ENCODE measurements around the gene MACROD2.

MACROD2 gene

GRCh38 chr20:14838663-14839628, 843.6 kb downstream of the MACROD2 start:
- no peak for DNase-seq

DNA sequence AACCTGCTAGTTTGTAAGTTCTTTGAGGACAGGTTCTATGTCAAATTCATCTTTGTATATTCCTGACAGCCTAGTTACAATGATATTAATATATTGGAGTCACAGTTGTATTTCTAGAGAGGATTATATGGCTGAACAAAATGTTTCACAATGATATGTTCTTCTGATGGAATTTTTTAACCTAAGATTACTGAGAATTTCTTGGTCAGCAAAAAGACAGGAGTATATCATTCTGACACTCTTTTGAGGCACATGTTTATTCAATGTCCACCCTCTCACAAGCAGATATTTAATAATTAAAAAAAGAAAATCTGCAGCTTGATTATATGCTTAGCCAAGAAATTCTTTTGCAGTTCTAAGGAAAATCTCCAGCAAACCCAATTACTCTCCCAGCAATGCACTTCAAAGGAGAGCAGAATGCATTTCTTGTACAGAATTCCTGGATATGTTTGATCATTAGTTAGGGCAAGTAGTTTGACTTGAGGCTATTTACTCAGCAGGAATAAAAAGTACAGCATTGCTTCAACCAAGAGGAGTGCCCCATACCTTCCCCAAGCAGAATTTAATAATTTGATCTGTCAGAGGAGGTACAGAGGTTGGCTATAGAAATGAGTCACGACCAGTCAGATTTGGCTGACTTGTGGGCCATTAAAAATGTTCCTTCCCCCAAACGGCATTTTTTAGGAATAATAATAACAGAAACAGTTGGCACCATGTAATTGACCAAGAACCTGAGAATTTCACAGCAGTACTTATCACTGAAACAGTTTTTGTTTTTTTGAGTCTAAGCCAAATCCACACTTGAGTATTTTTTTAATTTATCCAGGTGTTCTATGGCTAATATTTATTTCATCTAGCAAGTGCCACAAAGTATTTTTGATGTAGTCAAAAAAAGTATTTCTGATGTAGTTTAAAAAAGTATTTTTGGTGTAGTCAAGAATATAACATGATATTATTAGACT, 850.2 kb downstream of the MACROD2 start:
- no peak for DNase-seq

GRCh38 chr20:14848806-14849205, 853.5 kb downstream of the MACROD2 start:
- DNase-seq, result no peak

DNA sequence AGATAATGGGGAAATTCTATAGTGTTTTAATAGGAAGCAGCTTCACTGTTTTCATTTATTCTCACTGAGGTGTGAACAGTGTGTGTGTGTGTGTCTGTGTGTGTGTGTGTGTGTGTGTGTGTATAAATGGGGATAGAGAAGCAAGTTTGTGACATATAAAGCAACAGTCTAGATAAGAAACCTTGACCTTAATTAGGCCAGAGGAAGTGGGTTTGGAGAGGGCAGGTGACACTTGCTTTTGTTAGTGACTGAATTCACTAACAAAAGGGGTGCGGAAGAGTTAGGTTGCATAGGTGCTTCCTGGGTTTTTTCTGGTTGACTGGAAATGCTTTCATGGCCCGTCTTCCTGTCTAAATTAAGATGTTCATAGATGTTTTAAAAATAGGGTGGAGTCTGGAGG, 857.8 kb downstream of the MACROD2 start:
- no peak for DNase-seq

DNA sequence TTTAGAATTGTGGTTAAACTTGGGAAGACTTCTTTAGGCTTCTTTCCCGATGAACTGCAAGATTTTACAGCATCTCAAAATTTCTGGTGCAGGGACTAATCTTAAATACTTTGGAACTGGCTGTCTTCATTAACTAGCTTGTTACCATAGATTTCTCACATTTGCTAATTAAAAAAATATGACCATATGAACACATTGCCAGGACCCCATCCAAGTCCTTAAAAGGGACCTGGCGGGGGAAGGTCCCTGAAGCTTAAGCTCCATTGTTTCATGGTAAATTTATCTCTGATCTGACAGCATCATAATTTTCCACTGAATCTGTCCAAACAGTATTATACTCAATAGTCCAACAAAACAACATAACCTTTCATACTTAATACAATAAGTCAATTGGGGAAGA, 859.9 kb downstream of the MACROD2 start:
- no peak for DNase-seq

- DNase-seq, result no peak
Observed at GRCh38 chr20:14859627-14860026, 864.3 kb downstream of the MACROD2 start.

DNA sequence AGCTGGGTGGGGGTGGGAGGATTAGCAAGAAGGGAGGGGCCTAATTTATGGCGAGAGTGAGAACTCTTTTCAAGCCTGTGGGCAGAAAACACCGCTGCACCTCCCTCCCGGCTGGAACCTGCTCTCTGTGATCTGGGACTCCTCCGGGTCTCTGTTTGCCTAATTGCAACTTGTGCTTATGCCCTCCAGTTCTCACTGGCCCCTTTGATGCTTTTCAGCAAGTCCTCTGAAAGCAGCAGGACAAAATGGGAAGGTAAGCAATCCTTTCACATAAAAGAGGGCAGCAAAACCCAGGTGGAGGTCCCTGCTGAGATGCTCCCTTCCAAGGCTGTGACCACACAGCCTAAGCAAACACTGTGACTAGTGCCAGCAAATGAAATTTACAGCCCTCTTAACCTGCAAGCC, 865.1 kb downstream of the MACROD2 start:
- DNase-seq, result no peak

GRCh38 chr20:14861028-14861699, 865.8 kb downstream of the MACROD2 start:
- DNase-seq, result no peak

DNA sequence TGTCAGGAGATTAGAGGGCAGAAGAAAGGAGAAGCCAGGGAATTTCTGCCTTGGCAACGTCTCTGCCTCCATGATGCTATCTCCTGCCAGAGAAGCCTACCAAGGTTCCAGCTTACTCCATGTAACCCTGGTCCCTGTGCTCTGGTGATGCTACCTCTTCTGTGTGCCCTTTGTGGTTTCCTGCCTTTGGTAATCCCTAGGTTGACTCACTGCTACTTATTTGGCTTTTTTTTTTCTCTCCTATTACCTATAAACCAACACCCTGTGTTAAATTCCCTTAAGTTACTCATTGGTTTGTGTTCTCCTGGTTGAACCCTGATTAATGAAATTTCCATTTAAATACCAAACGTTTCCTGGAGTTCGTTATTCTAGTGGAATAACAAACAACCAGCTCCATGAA, 869.9 kb downstream of the MACROD2 start:
- DNase-seq, result no peak

- DNase-seq, result no peak
Observed at GRCh38 chr20:14865731-14866130, 870.4 kb downstream of the MACROD2 start.

DNA sequence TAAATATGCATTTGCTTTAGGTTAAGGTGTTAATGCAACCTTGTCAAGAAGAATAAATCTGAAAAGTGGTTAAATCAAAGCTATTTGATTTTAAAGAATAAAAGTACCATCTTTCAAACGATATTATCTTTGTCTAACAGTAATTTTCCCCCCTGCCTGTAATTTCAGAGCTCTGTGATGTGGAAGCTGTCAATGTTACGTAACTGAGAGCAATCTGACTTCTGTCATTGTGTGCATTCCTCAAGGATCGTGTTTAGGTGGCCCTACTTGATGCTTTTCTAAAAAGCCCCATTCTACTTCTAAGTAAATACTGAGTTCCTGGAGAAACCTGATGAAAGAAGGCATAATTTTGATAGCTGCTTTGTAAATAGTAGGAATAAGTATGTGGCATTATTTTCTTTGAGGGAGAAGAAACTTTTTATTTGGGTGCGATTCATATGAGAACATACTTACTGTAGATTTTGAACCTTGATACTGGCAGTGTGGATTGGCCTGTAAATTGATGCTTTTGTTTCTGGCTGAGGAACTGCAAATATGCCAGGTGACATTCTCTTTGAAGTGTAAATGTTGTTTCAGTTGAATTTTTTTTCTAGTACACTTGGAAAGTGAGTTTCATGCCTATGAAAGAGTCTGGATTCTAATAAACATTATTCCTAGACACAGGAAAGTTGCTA, 871.7 kb downstream of the MACROD2 start:
- no peak for DNase-seq

DNA sequence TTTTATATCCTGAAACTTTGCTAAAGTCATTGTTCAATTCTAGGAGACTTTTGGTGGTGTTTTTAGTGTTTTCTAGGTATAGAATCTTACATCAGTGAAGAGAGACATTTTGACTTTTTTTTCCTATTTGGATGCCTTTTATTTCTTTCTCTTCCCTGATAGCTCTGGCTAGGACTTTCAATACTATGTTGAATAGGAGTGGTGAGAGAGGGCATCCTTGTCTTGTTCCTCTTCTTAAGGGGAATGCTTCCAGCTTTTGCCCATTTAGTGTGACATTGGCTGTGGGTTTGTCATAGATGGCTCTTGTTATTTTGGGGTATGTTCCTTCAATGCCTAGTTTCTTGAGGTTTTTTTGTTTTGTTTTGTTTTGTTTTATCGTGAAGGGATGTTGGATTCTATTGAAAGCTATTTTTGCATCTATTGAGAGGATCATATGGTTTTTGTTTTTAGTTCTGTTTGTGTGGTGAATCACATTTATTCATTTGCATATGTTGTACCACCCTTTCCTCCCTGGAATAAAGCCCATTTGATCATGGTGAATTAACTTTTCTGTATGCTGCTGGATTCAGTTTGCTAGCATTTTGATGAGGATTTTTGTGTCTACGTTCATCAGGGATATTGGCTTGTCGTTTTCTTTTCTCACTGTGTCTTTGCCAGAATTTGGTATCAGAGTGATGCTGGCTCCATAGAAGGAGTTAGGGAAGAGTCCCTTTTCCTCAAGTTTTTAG, 882.1 kb downstream of the MACROD2 start:
- no peak for DNase-seq

- no peak for DNase-seq
Observed at GRCh38 chr20:14878676-14879019, 883.3 kb downstream of the MACROD2 start.

DNA sequence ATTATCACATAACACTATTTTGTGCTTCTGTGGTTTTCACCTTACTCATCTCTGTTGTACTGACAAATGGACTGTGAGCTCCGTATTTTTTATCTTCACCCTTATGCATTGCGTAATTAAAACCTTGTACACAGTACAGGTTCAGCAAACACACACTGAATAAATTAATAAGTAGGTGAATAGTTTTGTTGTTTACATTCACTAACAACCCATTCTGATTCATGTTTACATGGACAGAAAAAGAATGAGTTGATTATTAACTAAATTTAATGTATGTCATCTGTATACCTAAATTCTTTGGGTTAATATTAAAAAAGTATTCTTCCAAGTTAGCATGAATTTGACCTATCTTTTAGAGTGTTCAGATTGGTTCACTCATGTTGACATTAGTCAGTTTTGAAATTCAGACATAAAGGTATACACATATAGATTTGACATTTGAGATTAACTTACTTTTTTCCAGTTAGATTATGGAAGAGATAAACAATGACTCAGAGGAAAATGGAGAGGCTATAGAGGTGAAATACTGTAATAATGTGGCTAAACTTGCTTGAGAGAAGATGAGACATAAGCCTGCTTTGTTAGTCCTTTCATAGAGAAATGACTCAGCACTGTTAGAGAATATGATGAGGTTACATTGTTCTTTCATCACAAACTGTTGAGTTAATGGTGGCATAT, 883.8 kb downstream of the MACROD2 start:
- no peak for DNase-seq

DNA sequence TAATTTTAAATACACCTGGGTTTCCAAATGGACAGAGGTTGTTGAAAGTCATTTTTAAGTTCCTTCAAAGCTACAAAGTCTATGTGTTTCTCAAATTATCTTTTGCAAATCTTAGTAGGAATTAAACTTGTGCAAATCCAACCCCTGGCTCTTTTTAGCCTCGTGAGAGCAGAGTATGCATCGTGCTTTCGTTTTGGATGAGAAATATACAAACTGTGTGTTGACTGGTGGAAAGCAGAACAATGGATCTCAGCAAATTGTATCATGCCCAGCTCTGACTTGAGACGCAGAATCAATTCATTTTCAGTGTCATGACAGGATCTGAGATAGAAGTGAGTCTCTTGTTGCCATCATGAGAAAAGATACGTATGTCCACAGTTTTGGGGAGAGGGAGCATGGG, 884.5 kb downstream of the MACROD2 start:
- DNase-seq, result no peak

GRCh38 chr20:14881518-14881917, 886.2 kb downstream of the MACROD2 start:
- no peak for DNase-seq

GRCh38 chr20:14882157-14882556, 886.8 kb downstream of the MACROD2 start:
- no peak for DNase-seq

GRCh38 chr20:14882846-14883245, 887.5 kb downstream of the MACROD2 start:
- DNase-seq, result no peak

- DNase-seq, result no peak
Observed at GRCh38 chr20:14883324-14883723, 888.0 kb downstream of the MACROD2 start.

DNA sequence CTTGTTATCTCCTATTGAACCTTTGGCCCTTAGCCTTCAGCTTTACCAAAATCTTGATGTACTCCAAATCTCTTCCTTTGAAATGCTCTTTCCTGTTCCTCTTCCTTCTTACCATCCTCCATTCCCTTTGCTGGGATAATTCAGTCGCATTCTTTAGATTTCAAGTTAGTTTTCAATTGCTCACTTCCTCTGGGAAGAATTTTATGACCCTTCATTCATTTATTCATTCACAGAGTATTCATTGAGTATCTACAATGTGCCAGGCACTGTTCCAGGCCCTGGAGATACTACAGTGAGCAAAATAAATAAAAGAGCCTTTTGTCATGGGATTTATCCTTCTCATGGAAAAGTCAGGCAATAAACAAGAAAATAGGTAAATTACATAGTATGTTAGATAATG, 890.3 kb downstream of the MACROD2 start:
- no peak for DNase-seq

GRCh38 chr20:14888134-14888533, 892.8 kb downstream of the MACROD2 start:
- DNase-seq, result no peak
